IMR-90 (cell line): ENCODE results near the gene TAF11L12.

Experiments used
- BHLHE40 ChIP-seq: fragments of 150-350 bp; IDR thresholded peaks from 2 replicates; pipeline ENCODE4 v1.6.1; 2016; ENCODE audit warnings: mild to moderate bottlenecking, low read depth, low read length
- CEBPB ChIP-seq: IDR thresholded peaks from 2 replicates; pipeline ENCODE4 v1.6.1; 2012; ENCODE audit warnings: low read depth, low read length, improper control_type of control experiment
- CHD1 ChIP-seq: IDR thresholded peaks from 2 replicates; pipeline ENCODE4 v1.6.1; 2012; ENCODE audit warnings: low read depth, low read length, improper control_type of control experiment
- ELK1 ChIP-seq: fragments of 150-350 bp; IDR thresholded peaks from 2 replicates; pipeline ENCODE4 v1.6.1; 2016; ENCODE audit warnings: low read depth, mild to moderate bottlenecking, low read length, moderate library complexity, borderline replicate concordance
- FOS ChIP-seq: fragments of 150-350 bp; IDR thresholded peaks from 2 replicates; pipeline ENCODE4 v1.6.1; 2016; ENCODE audit warnings: low read depth, low read length
- MAFK ChIP-seq: IDR thresholded peaks from 2 replicates; pipeline ENCODE4 v1.6.1; 2012; ENCODE audit warnings: low read depth, low read length, improper control_type of control experiment
- MAZ ChIP-seq: IDR thresholded peaks from 2 replicates; pipeline ENCODE4 v1.6.1; 2012; ENCODE audit warnings: low read depth, mild to moderate bottlenecking, low read length, improper control_type of control experiment, moderate library complexity, borderline replicate concordance
- MXI1 ChIP-seq: IDR thresholded peaks from 2 replicates; pipeline ENCODE4 v1.6.1; 2012; ENCODE audit warnings: low read depth, mild to moderate bottlenecking, low read length, moderate library complexity, borderline replicate concordance
- RAD21 ChIP-seq: IDR thresholded peaks from 2 replicates; pipeline ENCODE4 v1.6.1; 2012; ENCODE audit warnings: low read length, improper control_type of control experiment
- TF ChIP-seq, protein P1 (sequence below): conservative IDR thresholded peaks from 2 replicates; pipeline ENCODE4 v1.5.1; 2012; ENCODE audit warnings: mild to moderate bottlenecking, low read depth, low read length, improper control_type of control experiment

GRCh38 chr5:17619354-17619753, 9.2 kb downstream of the TAF11L12 start:
- TF ChIP-seq, protein P1, sequence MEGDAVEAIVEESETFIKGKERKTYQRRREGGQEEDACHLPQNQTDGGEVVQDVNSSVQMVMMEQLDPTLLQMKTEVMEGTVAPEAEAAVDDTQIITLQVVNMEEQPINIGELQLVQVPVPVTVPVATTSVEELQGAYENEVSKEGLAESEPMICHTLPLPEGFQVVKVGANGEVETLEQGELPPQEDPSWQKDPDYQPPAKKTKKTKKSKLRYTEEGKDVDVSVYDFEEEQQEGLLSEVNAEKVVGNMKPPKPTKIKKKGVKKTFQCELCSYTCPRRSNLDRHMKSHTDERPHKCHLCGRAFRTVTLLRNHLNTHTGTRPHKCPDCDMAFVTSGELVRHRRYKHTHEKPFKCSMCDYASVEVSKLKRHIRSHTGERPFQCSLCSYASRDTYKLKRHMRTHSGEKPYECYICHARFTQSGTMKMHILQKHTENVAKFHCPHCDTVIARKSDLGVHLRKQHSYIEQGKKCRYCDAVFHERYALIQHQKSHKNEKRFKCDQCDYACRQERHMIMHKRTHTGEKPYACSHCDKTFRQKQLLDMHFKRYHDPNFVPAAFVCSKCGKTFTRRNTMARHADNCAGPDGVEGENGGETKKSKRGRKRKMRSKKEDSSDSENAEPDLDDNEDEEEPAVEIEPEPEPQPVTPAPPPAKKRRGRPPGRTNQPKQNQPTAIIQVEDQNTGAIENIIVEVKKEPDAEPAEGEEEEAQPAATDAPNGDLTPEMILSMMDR = no peak
- TF ChIP-seq CHD1 = no peak
- no peak for TF ChIP-seq FOS
- no peak for TF ChIP-seq CEBPB
- no peak for TF ChIP-seq MAZ
- no peak for TF ChIP-seq ELK1
- TF ChIP-seq BHLHE40 = no peak
- TF ChIP-seq RAD21 = no peak
- TF ChIP-seq MAFK = no peak
- no peak for TF ChIP-seq MXI1
